ENCODE results near the gene AKAP3. TPM values are rescaled to one million over a fixed set of nuclear protein-coding genes. Genes with fewer than 3 reads are reported as not detected.

AKAP3 gene
- total RNA-seq, 1 experiment from 2014 or later, result 0.26 TPM

GRCh38 chr12:4588916-4589315, 59.9 kb downstream of the AKAP3 start:
- H3K27me3 ChIP-seq (ENCODE audit: control insufficient read depth, insufficient read depth, low read length), result no peaks in the 10 kb centered on the region
- H3K9me3 ChIP-seq (ENCODE audit: control insufficient read depth, insufficient read depth, low read depth, low read length), result no peaks in the 10 kb centered on the region
- intact Hi-C loops (cut with micrococcal nuclease; ENCODE audit: unreplicated experiment) (no loop called here), in situ Hi-C loops (cut with HindIII; ENCODE audit: low pct_unique_long_range_greater_than_20kb, low sequenced_read_pairs) (no loop called here)
- ChIA-PET POLR2A (no interaction called here), CTCF (no interaction called here)
- H3K4me1 ChIP-seq (ENCODE audit: control insufficient read depth, insufficient read depth, low read length), result no peaks in the 10 kb centered on the region
- no peaks in the 10 kb centered on the region for H3K36me3 ChIP-seq (ENCODE audit: control insufficient read depth, insufficient read depth, low read length)
- no peak overlapping the region for H3K4me3 ChIP-seq (ENCODE audit: low read depth in 2 of 2, low read length in 2 of 2)
- DNase-seq (ENCODE audit: low read depth, low spot score), result no peak
- no TSS peak for BruUV-seq (replicated peaks)
- TF ChIP-seq REST (IDR thresholded peaks at IDR 0.05; ENCODE audit: insufficient read depth in 1 of 2, low read depth in 2 of 2, low read length in 1 of 2), result no peak
- TF ChIP-seq, protein P1, sequence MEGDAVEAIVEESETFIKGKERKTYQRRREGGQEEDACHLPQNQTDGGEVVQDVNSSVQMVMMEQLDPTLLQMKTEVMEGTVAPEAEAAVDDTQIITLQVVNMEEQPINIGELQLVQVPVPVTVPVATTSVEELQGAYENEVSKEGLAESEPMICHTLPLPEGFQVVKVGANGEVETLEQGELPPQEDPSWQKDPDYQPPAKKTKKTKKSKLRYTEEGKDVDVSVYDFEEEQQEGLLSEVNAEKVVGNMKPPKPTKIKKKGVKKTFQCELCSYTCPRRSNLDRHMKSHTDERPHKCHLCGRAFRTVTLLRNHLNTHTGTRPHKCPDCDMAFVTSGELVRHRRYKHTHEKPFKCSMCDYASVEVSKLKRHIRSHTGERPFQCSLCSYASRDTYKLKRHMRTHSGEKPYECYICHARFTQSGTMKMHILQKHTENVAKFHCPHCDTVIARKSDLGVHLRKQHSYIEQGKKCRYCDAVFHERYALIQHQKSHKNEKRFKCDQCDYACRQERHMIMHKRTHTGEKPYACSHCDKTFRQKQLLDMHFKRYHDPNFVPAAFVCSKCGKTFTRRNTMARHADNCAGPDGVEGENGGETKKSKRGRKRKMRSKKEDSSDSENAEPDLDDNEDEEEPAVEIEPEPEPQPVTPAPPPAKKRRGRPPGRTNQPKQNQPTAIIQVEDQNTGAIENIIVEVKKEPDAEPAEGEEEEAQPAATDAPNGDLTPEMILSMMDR (IDR thresholded peaks at IDR 0.05), result no peak
- no peak for TF ChIP-seq SIN3A (IDR thresholded peaks at IDR 0.05; ENCODE audit: borderline replicate concordance, insufficient read depth, low read depth, low read length)
- no peak overlapping the region for H3K27ac ChIP-seq (ENCODE audit: low read length)
- no peak for ATAC-seq

DNA sequence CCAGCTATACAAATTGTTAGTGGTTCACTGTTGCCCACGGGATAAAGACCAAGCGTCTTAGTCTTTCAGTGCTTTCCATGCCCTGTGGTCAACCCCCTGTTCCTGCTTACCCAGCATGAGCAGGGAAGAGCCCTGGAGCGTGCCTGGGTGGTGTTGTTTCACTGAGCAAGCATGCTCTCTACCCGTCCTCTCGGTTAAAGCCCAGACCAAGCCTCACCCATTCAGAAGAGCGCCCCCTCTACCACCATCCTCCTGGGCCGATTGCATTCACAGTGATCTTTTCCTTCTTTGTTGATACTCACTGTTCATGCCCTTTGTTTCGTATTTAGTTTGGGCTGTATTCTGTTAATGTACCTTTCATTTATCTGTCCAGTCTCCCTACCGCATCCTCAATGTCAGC, 61.7 kb downstream of the AKAP3 start:
- Histone ChIP-seq H3K36me3 (ENCODE audit: control insufficient read depth, insufficient read depth, low read length) (no peaks in the 10 kb centered on the region), H3K4me1 (ENCODE audit: control insufficient read depth, insufficient read depth, low read length) (no peaks in the 10 kb centered on the region), H3K9me3 (ENCODE audit: control insufficient read depth, insufficient read depth, low read depth, low read length) (no peaks in the 10 kb centered on the region), H3K27ac (ENCODE audit: low read length) (no peak overlapping the region), H3K4me3 (ENCODE audit: low read depth in 2 of 2, low read length in 2 of 2) (no peak overlapping the region), H3K27me3 (ENCODE audit: control insufficient read depth, insufficient read depth, low read length) (no peaks in the 10 kb centered on the region)
- in situ Hi-C loops (cut with HindIII; ENCODE audit: low pct_unique_long_range_greater_than_20kb, low sequenced_read_pairs), result no loop called here
- ChIA-PET POLR2A (no interaction called here), CTCF (no interaction called here)
- ATAC-seq, result no peak
- no peak for TF ChIP-seq TCF7L2 (IDR thresholded peaks at IDR 0.05; ENCODE audit: low read depth, low read length)
- TF ChIP-seq, protein P1 (IDR thresholded peaks at IDR 0.05), result no peak
- no peak for TF ChIP-seq SIN3A (IDR thresholded peaks at IDR 0.05; ENCODE audit: borderline replicate concordance, insufficient read depth, low read depth, low read length)
- TF ChIP-seq POLR2AphosphoS5 (IDR thresholded peaks at IDR 0.05; ENCODE audit: low read depth, low read length), result no peak
- no peak for TF ChIP-seq REST (IDR thresholded peaks at IDR 0.05; ENCODE audit: insufficient read depth in 1 of 2, low read depth in 2 of 2, low read length in 1 of 2)
- no peak for DNase-seq (ENCODE audit: low read depth, low spot score)
- intact Hi-C loops (cut with micrococcal nuclease; ENCODE audit: unreplicated experiment), result no loop called here
- no TSS peak for BruUV-seq (replicated peaks)

All from Panc1 (cell line).